CD14-positive monocyte (primary cell): Measurements from ENCODE around the gene USP27X. TPM values are rescaled to one million over a fixed set of nuclear protein-coding genes. Genes with fewer than 3 reads are reported as not detected.
A peak's percentile ranks its signal among the peaks of the same experiment; 100 is the strongest.

Experiments
- DNase-seq, 3 donors: peaks; one replicate each; pipeline ENCODE4 v3.0.0-alpha.2; 2011 to 2022
- H2AFZ ChIP-seq: 2 replicates; pipeline ENCODE4 v1.6.0; 2012; ENCODE audit warnings: mild to moderate bottlenecking, low read depth, low read length, inconsistent platforms; ENCODE audit not compliant: insufficient read depth, poor library complexity, severe bottlenecking
- H3K27ac ChIP-seq, 2 donors: 1 replicate in 1 of 2; 2 replicates in 1 of 2; pipeline ENCODE4 v1.5.1; 2012 to 2013; ENCODE audit warnings: low read length in 2 of 2, control low read depth in 1 of 2, inconsistent platforms in 1 of 2, low read depth in 1 of 2, mild to moderate bottlenecking in 1 of 2
- H3K27me3 ChIP-seq, 2 donors: one replicate each; pipeline versions ENCODE4 v1.6.0 to v1.6.1; 2011 to 2013; ENCODE audit warnings: low read length in 2 of 2; ENCODE audit not compliant: control insufficient read depth in 2 of 2, insufficient read depth in 2 of 2
- H3K36me3 ChIP-seq, 2 donors: replicated peaks in 1 of 2; 1 replicate in 1 of 2; 2 replicates in 1 of 2; pipeline versions ENCODE4 v1.5.1 to v1.6.1; 2012 to 2013; ENCODE audit warnings: low read length in 2 of 2, control low read depth in 1 of 2, inconsistent platforms in 1 of 2, mild to moderate bottlenecking in 1 of 2; ENCODE audit not compliant: insufficient read depth in 2 of 2, control insufficient read depth in 1 of 2
- H3K4me1 ChIP-seq, 2 donors: 1 replicate in 1 of 2; 2 replicates in 1 of 2; pipeline versions ENCODE4 v1.5.1 to v1.6.1; 2012 to 2013; ENCODE audit warnings: low read length in 2 of 2, control low read depth in 1 of 2, inconsistent platforms in 1 of 2, mild to moderate bottlenecking in 1 of 2, moderate library complexity in 1 of 2; ENCODE audit not compliant: insufficient read depth in 2 of 2, control insufficient read depth in 1 of 2
- H3K4me2 ChIP-seq: replicated peaks from 2 replicates; pipeline ENCODE3; 2012; ENCODE audit warnings: low read length, moderate library complexity, mild to moderate bottlenecking; ENCODE audit not compliant: poor library complexity, severe bottlenecking; ENCODE audit errors: extremely low read depth
- H3K4me3 ChIP-seq, 3 experiments: fragments of 200-600 bp in 1 of 3; sonication (generic) in 1 of 3; replicated peaks in 1 of 3; 1 replicate in 2 of 3; 2 replicates in 1 of 3; pipeline ENCODE4 v1.5.1; 2011 to 2013; ENCODE audit warnings: low read length in 3 of 3, mild to moderate bottlenecking in 3 of 3, control low read depth in 2 of 3, low read depth in 2 of 3, inconsistent platforms in 1 of 3, moderate library complexity in 1 of 3
- H3K79me2 ChIP-seq: 2 replicates; pipeline ENCODE4 v1.6.0; 2012; ENCODE audit warnings: mild to moderate bottlenecking, control low read depth, inconsistent platforms, low read length, moderate library complexity; ENCODE audit not compliant: insufficient read depth
- H3K9ac ChIP-seq: 2 replicates; pipeline ENCODE4 v1.6.0; 2017; ENCODE audit warnings: low read length, mild to moderate bottlenecking; ENCODE audit not compliant: insufficient read depth, poor library complexity, severe bottlenecking
- H3K9me3 ChIP-seq, 2 donors: replicated peaks in 1 of 2; 1 replicate in 1 of 2; 2 replicates in 1 of 2; pipeline versions ENCODE4 v1.5.1 to v1.6.1; 2012 to 2013; ENCODE audit warnings: low read length in 2 of 2, control low read depth in 1 of 2; ENCODE audit not compliant: control insufficient read depth in 1 of 2, insufficient read depth in 1 of 2
- H4K20me1 ChIP-seq: 2 replicates; pipeline ENCODE4 v1.6.0; 2012; ENCODE audit warnings: mild to moderate bottlenecking, low read length, control low read depth, moderate library complexity; ENCODE audit not compliant: insufficient read depth
- H3K27ac Mint-ChIP-seq, 7 donors: one replicate each; pipeline ENCODE4 v1.8.0; 2020; ENCODE audit warnings: mild to moderate bottlenecking in 7 of 7, mixed read lengths in 7 of 7, moderate library complexity in 6 of 7, inconsistent platforms in 2 of 7
- H3K27me3 Mint-ChIP-seq, 3 donors: one replicate each; pipeline ENCODE4 v1.8.0; 2021 to 2022; ENCODE audit warnings: low read depth in 3 of 3, mild to moderate bottlenecking in 3 of 3, mixed read lengths in 3 of 3, moderate library complexity in 3 of 3, inconsistent platforms in 1 of 3
- H3K36me3 Mint-ChIP-seq, 2 donors: one replicate each; pipeline ENCODE4 v1.8.0; 2020; ENCODE audit warnings: mixed read lengths in 2 of 2, inconsistent platforms in 1 of 2, mild to moderate bottlenecking in 1 of 2
- H3K4me1 Mint-ChIP-seq: one replicate; pipeline ENCODE4 v1.8.0; 2020; ENCODE audit warnings: mild to moderate bottlenecking, mixed read lengths
- H3K4me3 Mint-ChIP-seq, 2 donors: one replicate each; pipeline ENCODE4 v1.8.0; 2020; ENCODE audit warnings: mild to moderate bottlenecking in 2 of 2, mixed read lengths in 2 of 2, moderate library complexity in 1 of 2
- H3K9me3 Mint-ChIP-seq, 7 donors: one replicate each; pipeline ENCODE4 v1.8.0; 2020 to 2022; ENCODE audit warnings: mixed read lengths in 7 of 7, mild to moderate bottlenecking in 6 of 7, moderate library complexity in 6 of 7, inconsistent platforms in 2 of 7
- CTCF ChIP-seq: fragments of 200-600 bp; IDR thresholded peaks from one replicate; pipeline ENCODE4 v1.8.0; 2022; ENCODE audit warnings: antibody characterized with exemption, mild to moderate bottlenecking
- WGBS: methylation state at CpG from one replicate; pipeline ENCODE4 v1.1.5; 2013; ENCODE audit warnings: missing lambda C conversion rate; ENCODE audit not compliant: insufficient coverage; 5-methylcytosine and 5-hydroxymethylcytosine counted together
- intact Hi-C, 2 donors: fragments of 100-400 bp; cut with micrococcal nuclease; formaldehyde crosslinking; loops; one replicate each; pipeline versions ENCODE4 v1.15.0 to v1.15.1; 2023
- polyA plus RNA-seq, 3 donors: library from polyadenylated mRNA; depleted of rRNA in 1 of 3; unstranded in 2 of 3; stranded (reverse) in 1 of 3; fragments of 300-500 nt in 2 of 3; fragments of >200 nt in 1 of 3; fragmentation: Illumina TruSeq in 2 of 3; gene quantifications; 1 replicate in 2 of 3; 2 replicates in 1 of 3; pipeline ENCODE4 v1.2.3, GENCODE V29; 2012 to 2021

Gene USP27X
- polyA plus RNA-seq, 3 donors: 0.16 to 0.97 (median 0.23) TPM

DNA sequence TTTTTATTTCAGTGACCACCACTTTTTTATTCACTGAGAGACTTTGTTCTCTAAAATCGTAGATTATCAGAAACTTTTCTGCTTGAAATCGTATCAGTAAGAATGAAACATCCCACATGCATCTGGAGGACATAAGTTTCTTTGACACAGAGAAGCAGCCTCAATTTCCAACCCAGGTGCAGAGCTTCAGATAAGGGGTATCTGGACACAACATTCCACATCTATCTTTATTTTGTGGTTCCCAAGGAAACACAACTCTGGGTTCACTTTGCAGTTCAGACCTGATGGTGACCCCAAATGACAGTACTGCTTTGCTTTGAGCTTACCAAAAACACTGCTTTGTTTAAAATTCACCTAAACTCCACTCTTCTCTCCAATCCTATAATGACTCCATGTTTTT is 41.8 kb downstream of the USP27X start:
- WGBS: no CpG with 5 or more reads among the region's 2 CpGs
- Histone ChIP-seq H3K4me2 (no peak overlapping the region), H4K20me1 (no peaks in the 10 kb centered on the region), H3K9me3 (no peaks in the 10 kb centered on the region), H3K4me3 (no peak overlapping the region), H3K79me2 (no peaks in the 10 kb centered on the region), H3K27ac (no peak overlapping the region), H3K9ac (no peak overlapping the region), H2AFZ (no peak overlapping the region), H3K27me3 (no peaks in the 10 kb centered on the region), H3K36me3 (peaks cover 0 to 16% of the 10 kb centered on the region in 2 donors), H3K4me1 (peaks cover 0 to 14% of the 10 kb centered on the region in 2 donors)
- no peak for TF ChIP-seq CTCF
- no peak for DNase-seq
- H3K27ac Mint-ChIP-seq: no peak overlapping the region
- peaks cover 20% of the 10 kb centered on the region for H3K4me1 Mint-ChIP-seq
- H3K9me3 Mint-ChIP-seq: peaks cover 0 to 10% (median 0%) of the 10 kb centered on the region in 7 donors
- peaks cover 0 to 12% (median 0%) of the 10 kb centered on the region in 3 donors for H3K27me3 Mint-ChIP-seq
- no peak overlapping the region for H3K4me3 Mint-ChIP-seq
- intact Hi-C loops: no loop called here
- peaks cover 5 to 10% of the 10 kb centered on the region in 2 donors for H3K36me3 Mint-ChIP-seq

- H3K36me3 ChIP-seq: peaks cover 0 to 25% of the 10 kb centered on the region in 2 donors
- Mint-ChIP-seq H3K27me3 (peaks cover 0 to 14% (median 0%) of the 10 kb centered on the region in 3 donors), H3K4me3 (peak within 1 kb of the TSS; percentile 85 to 88), H3K9me3 (peaks cover 0 to 10% (median 0%) of the 10 kb centered on the region in 7 donors), H3K4me1 (peaks cover 27% of the 10 kb centered on the region), H3K36me3 (peaks cover 14 to 23% of the 10 kb centered on the region in 2 donors), H3K27ac (peak within 1 kb of the TSS; percentile 43 to 85 (median 69))
- no peak for TF ChIP-seq CTCF
- intact Hi-C loops: no loop called here
- peak within 1 kb of the TSS; percentile 88 for H2AFZ ChIP-seq
- H4K20me1 ChIP-seq: no peaks in the 10 kb centered on the region
- H3K27ac ChIP-seq: peak within 1 kb of the TSS; percentile 53 to 83
- H3K4me1 ChIP-seq: peaks cover 0 to 14% of the 10 kb centered on the region in 2 donors
- H3K27me3 ChIP-seq: no peaks in the 10 kb centered on the region
- H3K79me2 ChIP-seq: no peaks in the 10 kb centered on the region
- H3K9me3 ChIP-seq: no peaks in the 10 kb centered on the region
- peak within 1 kb of the TSS; percentile 79 for H3K4me2 ChIP-seq
- DNase-seq: peak; percentile 92 to 96 (median 95)
- WGBS: 0% methylated on average over 36 of the region's 83 CpGs
- H3K4me3 ChIP-seq: peak within 1 kb of the TSS; percentile 62 to 83 (median 75)
- peak within 1 kb of the TSS; percentile 80 for H3K9ac ChIP-seq
These were observed 43.3 kb downstream of the USP27X start, which contains the start of gene CLCN5 for GRCh38 chrX:49922291-49923241. TSS of gene CLCN5 (plus strand) at chrX:49922596. CDS start at chrX:49925299, 2,703 bp downstream.
